HCT116 (cell line): ENCODE results near the gene KRT1. TPM values are rescaled to one million over a fixed set of nuclear protein-coding genes. Genes with fewer than 3 reads are reported as not detected.

Source experiments
- ATAC-seq: fragments of 200-7000 bp; cut with Tn5 transposase; 2 replicates; pipeline ENCODE4 v1.9.1; 2020; ENCODE audit warnings: mild to moderate bottlenecking, moderate library complexity
- BruUV-seq: library from RNA; stranded (reverse); fragments of 400-500 nt; replicated peaks from 2 replicates; lab custom pipeline; 2021; lab: Mats Ljungman, UMichigan
- CTCF ChIA-PET: fragments of 300-600 bp; sonication (Branson Sonifier 250); formaldehyde crosslinking; loops from one replicate; lab custom pipeline; 2021; ENCODE audit warnings: antibody characterized with exemption; lab: Charles Lee
- POLR2A ChIA-PET: fragments of 300-600, 350-600 bp; sonication (Branson Sonifier 250); formaldehyde crosslinking; loops from one replicate; lab custom pipeline; 2021; ENCODE audit warnings: antibody characterized with exemption; lab: Charles Lee
- RAD21 ChIA-PET, 2 experiments: fragments of 300-600 bp; sonication (Branson Sonifier 250); formaldehyde crosslinking; loops; one replicate each; lab custom pipeline; 2023; ENCODE audit warnings: low total read pairs in 2 of 2; ENCODE audit not compliant: uncharacterized antibody in 2 of 2, unreplicated experiment in 2 of 2, low non-redundant PET in 1 of 2; lab: Charles Lee
- DNase-seq: peaks from one replicate; pipeline ENCODE4 v3.0.0-alpha.2; 2010; ENCODE audit warnings: low read depth, low spot score
- H2AFZ ChIP-seq: fragments of 200-600 bp; shearing (Covaris generic), sonication (generic); 2 replicates; pipeline ENCODE4 v1.6.1; 2017; ENCODE audit warnings: low read depth, mixed run types, mixed read lengths, antibody characterized with exemption, low read length; ENCODE audit not compliant: poor library complexity, severe bottlenecking
- H3K27ac ChIP-seq: 2 replicates; pipeline ENCODE4 v1.5.1; 2012; ENCODE audit warnings: low read depth, low read length
- H3K27me3 ChIP-seq: fragments of 200-600 bp; sonication (generic); 2 replicates; pipeline ENCODE4 v1.6.1; 2016; ENCODE audit warnings: mixed run types, low read length, mixed read lengths; ENCODE audit not compliant: insufficient read depth
- H3K36me3 ChIP-seq, 2 experiments: fragments of 200-500 bp in 1 of 2; fragments of 200-600 bp in 1 of 2; sonication (Bioruptor generic) in 1 of 2; sonication (generic) in 1 of 2; 2 replicates each; pipeline versions ENCODE4 v1.5.1 to v1.6.1; 2014 to 2016; ENCODE audit warnings: low read length in 2 of 2, inconsistent platforms in 1 of 2, mixed read lengths in 1 of 2, mixed run types in 1 of 2; ENCODE audit not compliant: insufficient read depth in 2 of 2, control insufficient read depth in 1 of 2
- H3K4me1 ChIP-seq, 2 experiments: fragments of 200-600 bp in 1 of 2; sonication (generic) in 1 of 2; 2 replicates each; pipeline versions ENCODE4 v1.5.1 to v1.6.1; 2012 to 2017; ENCODE audit warnings: low read length in 2 of 2, inconsistent platforms in 1 of 2, mild to moderate bottlenecking in 1 of 2, mixed read lengths in 1 of 2, mixed run types in 1 of 2, moderate library complexity in 1 of 2; ENCODE audit not compliant: insufficient read depth in 2 of 2, control insufficient read depth in 1 of 2
- H3K4me2 ChIP-seq: fragments of 200-600 bp; sonication (generic); 2 replicates; pipeline ENCODE4 v1.6.1; 2017; ENCODE audit warnings: mixed run types, low read length, mixed read lengths
- H3K4me3 ChIP-seq, 2 experiments: fragments of 200-600 bp in 1 of 2; sonication (generic) in 1 of 2; replicated peaks in 1 of 2; 2 replicates each; pipeline ENCODE4 v1.5.1; 2011 to 2016; ENCODE audit warnings: low read length in 2 of 2, control low read depth in 1 of 2, low read depth in 1 of 2, mild to moderate bottlenecking in 1 of 2, mixed read lengths in 1 of 2, mixed run types in 1 of 2
- H3K79me2 ChIP-seq: fragments of 200-600 bp; sonication (generic); 2 replicates; pipeline ENCODE4 v1.6.1; 2017; ENCODE audit warnings: mild to moderate bottlenecking, mixed run types, low read length, moderate library complexity, mixed read lengths; ENCODE audit not compliant: insufficient read depth
- H3K9ac ChIP-seq: fragments of 200-600 bp; sonication (generic); 2 replicates; pipeline ENCODE4 v1.6.1; 2016; ENCODE audit warnings: low read length, mixed read lengths
- H3K9me2 ChIP-seq: fragments of 200-600 bp; sonication (generic), shearing (Covaris generic); 2 replicates; pipeline ENCODE4 v1.6.1; 2017; ENCODE audit warnings: mixed run types, mild to moderate bottlenecking, moderate library complexity; ENCODE audit not compliant: insufficient read depth
- H3K9me3 ChIP-seq, 2 experiments: fragments of 200-500 bp in 1 of 2; fragments of 200-600 bp in 1 of 2; sonication (Bioruptor generic) in 1 of 2; sonication (generic) in 1 of 2; 2 replicates each; pipeline ENCODE4 v1.6.1; 2014 to 2017; ENCODE audit warnings: low read length in 2 of 2, mixed read lengths in 2 of 2, inconsistent platforms in 1 of 2, low read depth in 1 of 2, mild to moderate bottlenecking in 1 of 2, mixed run types in 1 of 2, moderate library complexity in 1 of 2; ENCODE audit not compliant: control insufficient read depth in 1 of 2, insufficient read depth in 1 of 2
- H4K20me1 ChIP-seq: fragments of 200-600 bp; sonication (generic), shearing (Covaris generic); 2 replicates; pipeline ENCODE4 v1.6.1; 2017; ENCODE audit warnings: mixed run types, mild to moderate bottlenecking, moderate library complexity; ENCODE audit not compliant: insufficient read depth
- ELF1 ChIP-seq: IDR thresholded peaks from 2 replicates; pipeline ENCODE4 v1.6.1; 2012; ENCODE audit warnings: low read depth, borderline replicate concordance
- EZH2 ChIP-seq: fragments of 200-600 bp; sonication (generic); IDR thresholded peaks from 2 replicates; pipeline ENCODE4 v1.6.1; 2017; ENCODE audit warnings: antibody characterized with exemption, mixed run types
- FOSL1 ChIP-seq: IDR thresholded peaks from 2 replicates; pipeline ENCODE4 v1.6.1; 2012; ENCODE audit warnings: low read depth
- POLR2A ChIP-seq: IDR thresholded peaks from 2 replicates; pipeline ENCODE4 v1.7.0; 2011; ENCODE audit warnings: borderline replicate concordance; ENCODE audit not compliant: insufficient read depth, insufficient read length; ENCODE audit errors: extremely low read depth
- POLR2AphosphoS5 ChIP-seq: IDR thresholded peaks from 2 replicates; pipeline ENCODE4 v1.6.1; 2011; ENCODE audit warnings: mild to moderate bottlenecking, low read depth, low read length, moderate library complexity
- RAD21 ChIP-seq: IDR thresholded peaks from 2 replicates; pipeline ENCODE4 v1.6.1; 2012; ENCODE audit warnings: low read depth, mild to moderate bottlenecking
- SP1 ChIP-seq: IDR thresholded peaks from 2 replicates; pipeline ENCODE4 v1.6.1; 2012; ENCODE audit warnings: low read depth
- SRF ChIP-seq: IDR thresholded peaks from 2 replicates; pipeline ENCODE4 v1.6.1; 2012; ENCODE audit warnings: low read depth
- TCF7L2 ChIP-seq: IDR thresholded peaks from 2 replicates; pipeline ENCODE4 v1.7.0; 2011; ENCODE audit warnings: borderline replicate concordance, inconsistent platforms; ENCODE audit not compliant: insufficient read depth, insufficient read length; ENCODE audit errors: extremely low read depth
- YY1 ChIP-seq: IDR thresholded peaks from 2 replicates; pipeline ENCODE4 v1.6.1; 2011; ENCODE audit warnings: low read length, low read depth, moderate library complexity, mild to moderate bottlenecking; ENCODE audit not compliant: insufficient replicate concordance; ENCODE audit errors: extremely low read depth
- intact Hi-C: fragments of 100-400 bp; cut with micrococcal nuclease; formaldehyde crosslinking; loops from 2 replicates; pipeline ENCODE4 v1.10.0; 2022
- total RNA-seq: library from RNA; stranded (reverse); gene quantifications from one replicate; pipeline ENCODE4 v1.2.1, GENCODE V29; 2021; ENCODE audit not compliant: unreplicated experiment
- TF ChIP-seq, protein P1 (sequence below): IDR thresholded peaks from 2 replicates; pipeline ENCODE4 v1.6.1; 2011; ENCODE audit warnings: mild to moderate bottlenecking, low read length, moderate library complexity; ENCODE audit not compliant: insufficient replicate concordance; ENCODE audit errors: extremely low read depth
- TF ChIP-seq, protein P2 (sequence below): IDR thresholded peaks from 2 replicates; pipeline ENCODE4 v1.6.1; 2012
- TF ChIP-seq, protein P3 (sequence below): IDR thresholded peaks from 2 replicates; pipeline ENCODE4 v1.6.1; 2012

KRT1 gene
- total RNA-seq, 1 experiment from 2014 or later = 0.20 TPM

DNA sequence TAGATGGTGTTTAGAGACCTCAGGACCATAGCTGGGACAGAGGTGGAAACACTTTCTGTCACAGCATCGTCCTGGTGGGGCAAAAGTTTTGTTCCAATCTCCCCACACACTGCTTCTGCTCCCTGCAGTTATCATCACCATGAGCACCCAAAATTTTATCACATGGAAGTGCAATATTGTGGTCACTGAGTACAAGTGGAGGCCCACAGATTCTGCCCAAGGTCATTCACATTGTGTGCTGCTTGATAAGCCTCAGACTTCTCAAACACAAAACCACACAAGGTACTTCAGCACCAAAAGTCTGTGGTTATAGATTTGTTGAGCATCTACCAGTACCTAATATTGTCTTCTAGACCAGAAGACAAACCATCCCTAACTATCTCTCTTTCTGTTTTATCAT is 23.7 kb upstream of the KRT1 start:
- BruUV-seq = no TSS peak
- Histone ChIP-seq H3K9me2 (no peaks in the 10 kb centered on the region), H2AFZ (no peak overlapping the region), H3K4me1 (no peaks in the 10 kb centered on the region), H3K4me2 (no peak overlapping the region), H3K27me3 (peaks cover 6% of the 10 kb centered on the region; the same call in 1 of the 2 replicates), H3K9ac (no peak overlapping the region), H3K36me3 (no peaks in the 10 kb centered on the region), H3K9me3 (no peaks in the 10 kb centered on the region), H3K79me2 (no peaks in the 10 kb centered on the region), H4K20me1 (no peaks in the 10 kb centered on the region), H3K27ac (no peak overlapping the region), H3K4me3 (no peak overlapping the region)
- TF ChIP-seq EZH2 = no peak
- TF ChIP-seq TCF7L2 = no peak
- TF ChIP-seq, protein P1, sequence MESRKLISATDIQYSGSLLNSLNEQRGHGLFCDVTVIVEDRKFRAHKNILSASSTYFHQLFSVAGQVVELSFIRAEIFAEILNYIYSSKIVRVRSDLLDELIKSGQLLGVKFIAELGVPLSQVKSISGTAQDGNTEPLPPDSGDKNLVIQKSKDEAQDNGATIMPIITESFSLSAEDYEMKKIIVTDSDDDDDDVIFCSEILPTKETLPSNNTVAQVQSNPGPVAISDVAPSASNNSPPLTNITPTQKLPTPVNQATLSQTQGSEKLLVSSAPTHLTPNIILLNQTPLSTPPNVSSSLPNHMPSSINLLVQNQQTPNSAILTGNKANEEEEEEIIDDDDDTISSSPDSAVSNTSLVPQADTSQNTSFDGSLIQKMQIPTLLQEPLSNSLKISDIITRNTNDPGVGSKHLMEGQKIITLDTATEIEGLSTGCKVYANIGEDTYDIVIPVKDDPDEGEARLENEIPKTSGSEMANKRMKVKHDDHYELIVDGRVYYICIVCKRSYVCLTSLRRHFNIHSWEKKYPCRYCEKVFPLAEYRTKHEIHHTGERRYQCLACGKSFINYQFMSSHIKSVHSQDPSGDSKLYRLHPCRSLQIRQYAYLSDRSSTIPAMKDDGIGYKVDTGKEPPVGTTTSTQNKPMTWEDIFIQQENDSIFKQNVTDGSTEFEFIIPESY = no peak
- TF ChIP-seq YY1 = no peak
- TF ChIP-seq FOSL1 = no peak
- no peak for TF ChIP-seq SP1
- TF ChIP-seq ELF1 = no peak
- no peak for TF ChIP-seq POLR2AphosphoS5
- TF ChIP-seq SRF = no peak
- TF ChIP-seq, protein P2, sequence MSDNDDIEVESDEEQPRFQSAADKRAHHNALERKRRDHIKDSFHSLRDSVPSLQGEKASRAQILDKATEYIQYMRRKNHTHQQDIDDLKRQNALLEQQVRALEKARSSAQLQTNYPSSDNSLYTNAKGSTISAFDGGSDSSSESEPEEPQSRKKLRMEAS = no peak
- TF ChIP-seq, protein P3, sequence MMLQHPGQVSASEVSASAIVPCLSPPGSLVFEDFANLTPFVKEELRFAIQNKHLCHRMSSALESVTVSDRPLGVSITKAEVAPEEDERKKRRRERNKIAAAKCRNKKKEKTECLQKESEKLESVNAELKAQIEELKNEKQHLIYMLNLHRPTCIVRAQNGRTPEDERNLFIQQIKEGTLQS = no peak
- no peak for TF ChIP-seq RAD21
- no peak for TF ChIP-seq POLR2A
- CTCF ChIA-PET = no interaction called here
- intact Hi-C loops = no loop called here
- RAD21 ChIA-PET = no interaction called here
- no peak for DNase-seq
- no peak for ATAC-seq
- POLR2A ChIA-PET = no interaction called here
